ENCODE results near the gene C17orf75.
A peak's percentile ranks its signal among the peaks of the same experiment; 100 is the strongest.
"Not testable (repeated sequence)": the region's sequence is repeated elsewhere in the genome, so short reads cannot be mapped to it uniquely, and the experiment has no call there.

Gene C17orf75, protein sequence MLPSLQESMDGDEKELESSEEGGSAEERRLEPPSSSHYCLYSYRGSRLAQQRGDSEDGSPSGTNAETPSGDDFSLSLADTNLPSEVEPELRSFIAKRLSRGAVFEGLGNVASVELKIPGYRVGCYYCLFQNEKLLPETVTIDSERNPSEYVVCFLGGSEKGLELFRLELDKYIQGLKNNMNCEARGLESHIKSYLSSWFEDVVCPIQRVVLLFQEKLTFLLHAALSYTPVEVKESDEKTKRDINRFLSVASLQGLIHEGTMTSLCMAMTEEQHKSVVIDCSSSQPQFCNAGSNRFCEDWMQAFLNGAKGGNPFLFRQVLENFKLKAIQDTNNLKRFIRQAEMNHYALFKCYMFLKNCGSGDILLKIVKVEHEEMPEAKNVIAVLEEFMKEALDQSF

DNA sequence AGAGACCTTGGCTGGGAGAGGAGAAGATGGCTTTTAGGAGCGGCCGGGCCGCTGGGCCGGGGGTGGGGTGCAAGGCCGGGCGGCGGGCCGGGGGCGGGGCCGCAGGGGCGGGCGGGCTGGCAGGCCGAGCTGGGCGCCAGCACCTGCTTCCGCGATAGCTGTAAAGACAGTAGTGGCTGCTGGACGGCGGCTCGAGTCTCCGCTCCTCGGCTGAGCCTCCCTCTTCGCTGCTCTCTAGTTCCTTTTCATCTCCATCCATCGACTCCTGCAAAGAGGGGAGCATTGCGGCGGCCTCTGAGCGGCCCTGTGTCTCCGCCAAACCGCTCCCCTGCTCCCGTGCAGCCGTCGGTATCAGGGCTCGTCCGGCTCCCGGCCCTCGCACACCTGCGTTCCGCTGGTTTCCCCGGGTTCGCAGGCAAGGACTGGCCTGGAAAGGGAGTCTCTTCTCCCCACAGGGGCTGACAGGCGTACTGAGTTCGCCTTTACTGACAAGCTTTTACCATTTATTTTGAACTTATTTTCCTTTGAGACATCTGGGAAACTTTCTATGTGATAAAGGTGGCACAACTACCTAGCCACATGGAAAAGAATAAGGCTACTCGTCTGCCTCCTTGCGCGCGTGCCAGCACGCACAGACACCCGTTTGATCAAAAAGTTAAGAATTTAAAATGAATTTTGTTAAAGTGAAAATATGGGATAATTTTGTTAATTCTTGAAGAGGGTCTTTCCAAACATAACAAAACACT lies at the start of gene C17orf75:
C17orf75 (minus strand) TSS at position 317 of the 746 bp plus-strand sequence; CDS start at position 283, 34 bp downstream.
- peak; percentile 86 for DNase-seq (ENCODE audit: low spot score)

DNA sequence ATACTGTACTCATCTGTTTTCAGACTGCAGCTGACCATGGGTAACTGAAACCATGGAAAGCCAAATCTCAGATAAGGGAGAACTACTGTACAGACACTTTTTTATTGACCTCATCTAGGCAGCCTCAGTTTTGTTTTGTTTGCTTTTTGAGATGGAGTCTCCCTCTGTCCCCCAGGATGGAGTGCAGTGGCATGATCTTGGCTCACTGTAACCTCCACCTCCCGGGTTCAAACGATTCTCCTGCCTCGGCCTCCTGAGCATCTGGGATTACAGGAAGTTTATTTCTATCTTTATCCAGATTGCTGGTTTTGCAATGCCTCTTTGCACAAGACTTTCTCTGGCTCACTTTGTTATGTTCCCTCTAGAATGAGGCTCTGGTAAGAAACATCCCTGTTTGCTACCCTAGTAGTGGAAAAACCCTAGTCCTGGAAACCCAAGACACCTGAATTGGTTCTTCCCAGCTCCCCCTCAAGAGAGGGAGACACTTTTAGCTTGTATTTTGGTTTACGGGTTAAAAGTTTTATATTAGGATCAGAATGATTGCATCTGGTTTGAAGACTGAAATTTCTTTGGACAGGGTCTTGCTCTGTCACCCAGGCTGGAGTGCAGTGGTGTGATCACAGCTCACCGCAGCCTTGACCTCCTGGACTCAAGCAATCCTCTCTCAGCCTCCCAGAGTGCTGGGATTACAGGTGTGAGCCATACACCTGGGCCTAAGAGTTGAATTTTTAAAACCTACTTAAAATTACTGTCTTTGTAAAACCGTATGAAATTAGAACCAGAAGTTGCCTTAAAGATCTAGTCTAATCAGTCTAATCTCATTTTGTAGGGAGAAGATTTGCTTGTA lies 46.9 kb upstream of the C17orf75 start:
- DNase-seq (ENCODE audit: low spot score) = no peak

DNA sequence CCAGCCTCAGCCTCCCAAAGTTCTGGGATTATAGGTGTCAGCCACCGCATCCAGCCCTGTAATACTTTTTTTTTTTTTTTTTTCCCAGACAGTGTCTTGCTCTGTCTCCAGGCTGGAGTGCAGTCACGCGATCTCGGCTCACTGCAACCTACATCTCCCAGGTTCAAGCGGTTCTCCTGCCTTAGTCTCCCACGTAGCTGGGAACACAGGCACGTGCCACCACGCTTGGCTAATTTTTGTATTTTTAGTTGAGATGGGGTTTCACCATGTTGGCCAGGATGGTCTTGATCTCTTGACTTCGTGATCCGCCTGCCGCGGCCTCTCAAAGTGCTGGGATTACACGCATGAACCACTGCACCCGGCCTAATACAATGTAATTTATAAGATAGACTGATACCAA lies 46.2 kb upstream of the C17orf75 start:
- not testable (repeated sequence) for DNase-seq (ENCODE audit: low spot score)

DNA sequence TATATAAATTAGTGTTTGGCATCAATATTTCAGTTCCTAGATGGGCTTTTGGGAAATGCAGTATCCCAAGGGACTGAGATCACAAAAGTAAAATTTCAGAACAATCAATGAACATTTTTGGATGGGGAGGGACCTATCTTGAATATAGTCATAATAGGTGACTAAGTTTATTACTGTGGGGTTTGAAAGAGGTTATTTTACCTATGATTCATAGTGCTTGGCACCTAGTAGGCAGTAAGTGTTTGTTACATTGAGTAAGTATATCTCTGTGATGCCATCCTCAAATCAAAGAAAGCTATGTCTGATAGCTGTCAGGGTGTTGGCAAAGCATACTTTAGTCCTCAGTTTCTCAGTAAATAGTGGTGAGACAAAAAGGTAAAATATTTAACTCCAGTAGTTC lies 44.9 kb upstream of the C17orf75 start:
- peak; percentile 60 for DNase-seq (ENCODE audit: low spot score)

DNA sequence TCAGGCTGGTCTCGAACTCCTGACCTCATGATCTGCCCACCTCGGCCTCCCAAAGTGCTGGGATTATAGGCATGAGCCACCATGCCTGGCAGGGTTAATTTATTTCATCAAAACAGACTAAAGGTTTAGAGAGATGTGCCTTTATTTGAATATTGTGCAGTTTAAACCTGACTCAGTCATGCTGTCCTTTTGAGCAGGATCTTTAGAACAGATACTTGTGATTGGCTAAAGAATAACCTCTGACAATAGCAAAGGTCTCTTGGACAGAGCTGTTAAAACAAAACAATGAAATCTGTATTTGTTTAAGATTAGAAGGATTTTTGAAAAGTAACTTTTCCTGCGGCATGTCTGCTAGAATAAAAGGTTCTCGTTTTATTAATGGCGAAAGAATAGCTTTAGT lies 44.0 kb upstream of the C17orf75 start:
- DNase-seq (ENCODE audit: low spot score) = no peak

DNA sequence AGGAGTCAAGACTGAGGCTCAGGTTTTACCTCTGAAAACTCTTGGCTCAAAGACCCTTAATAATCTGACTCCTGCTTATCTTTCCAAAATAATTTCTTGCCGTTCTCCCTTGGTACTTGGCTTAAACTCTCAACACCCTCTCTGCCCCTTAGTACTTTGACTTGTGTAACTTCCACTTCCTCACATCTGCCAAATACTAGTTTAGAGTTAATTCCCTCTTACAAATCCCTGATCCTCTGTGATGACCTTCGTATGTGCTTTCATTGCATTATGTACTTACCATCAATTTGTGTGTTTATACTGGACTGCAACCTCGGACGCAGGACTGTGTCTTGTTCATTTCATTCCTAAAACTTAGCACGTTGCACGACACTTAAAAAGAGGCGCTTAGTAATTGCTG lies 43.1 kb upstream of the C17orf75 start:
- no peak for DNase-seq (ENCODE audit: low spot score)

DNA sequence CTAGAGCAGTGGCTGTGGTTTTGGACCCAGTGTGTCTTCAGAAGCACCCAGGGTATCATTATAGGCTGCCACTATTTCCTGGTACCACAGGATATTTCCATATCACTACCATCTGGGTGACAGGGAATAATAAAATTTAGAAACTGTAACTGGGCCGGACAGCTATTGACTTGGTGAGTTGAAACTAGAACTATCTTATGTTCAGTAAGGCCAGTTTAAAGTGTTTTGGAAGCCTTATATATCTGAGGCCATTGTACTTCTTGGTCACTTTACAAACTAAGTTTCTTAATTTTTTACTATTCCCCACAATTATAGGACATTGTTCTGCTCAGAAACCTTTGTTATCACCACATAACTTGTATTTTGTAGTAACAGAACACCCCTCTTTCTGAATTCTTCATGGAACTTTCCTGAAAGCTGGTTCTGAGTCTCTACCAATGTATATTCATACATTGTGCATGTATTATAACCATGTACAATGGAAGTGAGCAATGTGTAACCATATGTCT lies 42.0 kb upstream of the C17orf75 start:
- no peak for DNase-seq (ENCODE audit: low spot score)

DNA sequence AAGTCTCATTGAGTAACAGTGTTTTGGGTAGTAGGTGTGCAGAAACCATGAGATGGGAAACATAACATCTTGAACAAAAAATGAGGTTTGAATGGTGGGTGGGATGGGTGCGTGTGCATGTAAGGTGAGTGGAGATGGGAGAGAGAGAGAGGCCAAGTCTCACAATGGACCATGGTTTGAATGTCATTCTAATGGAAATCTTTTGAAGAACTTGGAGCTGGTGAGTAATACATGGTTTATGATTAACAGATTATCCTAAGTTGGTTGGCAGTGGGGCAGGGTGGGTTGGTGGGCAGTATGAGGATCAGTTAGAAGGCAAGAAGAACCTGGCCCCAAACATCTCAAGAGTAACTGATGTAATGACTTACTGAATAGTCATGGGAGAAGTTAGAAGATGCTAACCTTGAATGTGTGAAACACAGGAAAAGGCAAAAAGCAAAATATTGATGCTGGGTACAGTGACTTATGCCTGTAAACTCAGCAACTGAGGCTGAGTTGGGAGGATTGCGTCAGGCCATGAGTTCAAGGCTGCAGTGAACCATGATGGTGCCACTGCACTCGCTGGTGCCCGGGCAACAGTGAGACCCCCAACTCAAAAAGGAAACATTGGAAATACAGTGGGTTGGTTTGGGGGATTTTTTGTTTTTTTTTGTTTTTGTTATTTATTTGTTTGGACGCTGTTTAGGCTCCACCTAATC lies 40.7 kb upstream of the C17orf75 start:
- DNase-seq (ENCODE audit: low spot score) = peak; percentile 28

DNA sequence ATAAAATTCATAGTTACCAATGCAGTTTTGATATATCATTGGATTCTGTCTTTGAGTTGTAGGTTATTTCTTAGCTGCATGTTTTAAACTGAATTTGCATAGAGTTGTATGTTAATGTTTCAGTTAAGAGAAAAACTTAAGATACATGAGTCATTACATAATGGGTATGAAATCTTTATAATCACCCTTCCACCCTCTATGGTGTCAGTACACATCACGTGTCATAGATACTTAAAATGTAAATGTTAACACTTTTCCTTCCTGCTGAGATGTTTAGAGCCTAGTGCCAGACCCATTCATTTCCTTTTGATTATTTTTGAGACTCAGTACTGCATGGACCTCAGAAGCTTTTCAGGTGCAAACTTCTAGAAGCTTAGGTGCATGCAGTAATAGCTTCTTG lies 28.5 kb upstream of the C17orf75 start:
- DNase-seq (ENCODE audit: low spot score) = no peak

DNA sequence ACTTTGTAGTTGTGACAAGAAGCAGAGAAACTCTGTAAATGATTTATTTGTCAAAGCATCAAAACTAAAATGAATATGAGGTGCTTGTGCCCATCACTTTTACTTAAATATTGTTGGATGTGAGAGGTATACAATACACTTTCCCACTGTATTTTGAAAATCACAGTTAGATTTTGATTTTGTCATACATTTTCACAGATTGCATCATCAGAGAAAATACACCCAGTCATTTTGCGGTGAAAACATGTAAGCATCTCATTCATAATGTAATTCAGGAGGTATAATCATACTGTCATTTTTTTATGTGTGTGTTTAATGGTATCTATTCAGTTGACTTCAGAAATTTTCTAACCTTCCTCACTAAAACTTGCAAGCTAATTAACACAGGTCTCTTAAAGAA lies 19.3 kb upstream of the C17orf75 start:
- no peak for DNase-seq (ENCODE audit: low spot score)

DNA sequence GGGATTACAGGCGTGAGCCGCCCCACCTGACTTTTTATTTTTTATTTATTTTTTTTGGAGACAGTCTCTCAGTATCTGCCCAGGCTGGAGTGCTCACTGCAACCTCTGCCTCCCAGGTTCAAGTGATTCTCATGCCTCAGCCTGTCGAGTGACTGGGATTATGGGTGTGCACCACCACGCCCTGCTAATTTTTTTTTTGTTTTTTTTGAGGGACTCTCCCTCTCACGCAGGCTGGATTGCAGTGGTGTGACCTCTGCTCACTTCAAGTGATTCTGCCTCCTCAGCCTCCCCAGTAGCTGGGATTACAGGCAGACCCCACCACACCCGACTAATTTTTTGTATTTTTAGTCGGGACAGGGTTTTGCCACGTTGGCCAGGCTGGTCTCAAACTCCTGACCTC lies 15.6 kb upstream of the C17orf75 start:
- no peak for DNase-seq (ENCODE audit: low spot score)

DNA sequence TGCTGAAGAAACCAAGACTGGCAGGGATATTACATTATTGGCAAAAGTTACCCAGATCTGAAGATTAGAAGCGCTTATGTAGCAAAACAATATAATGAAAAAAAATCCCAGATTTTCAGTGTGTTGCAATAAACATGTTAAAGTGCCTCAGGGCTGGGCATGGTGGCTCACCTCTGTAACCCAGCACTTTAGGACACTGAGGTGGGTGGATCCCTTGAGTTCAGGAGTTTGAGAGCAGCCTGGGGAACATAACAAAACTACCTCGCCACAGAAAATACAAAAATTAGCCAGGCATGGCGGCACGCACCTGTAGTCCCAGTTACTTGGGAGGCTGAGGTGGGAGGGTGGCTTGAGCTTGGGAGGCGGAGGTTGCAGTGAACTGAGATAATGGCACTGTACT lies 14.8 kb upstream of the C17orf75 start:
- DNase-seq (ENCODE audit: low spot score) = no peak

DNA sequence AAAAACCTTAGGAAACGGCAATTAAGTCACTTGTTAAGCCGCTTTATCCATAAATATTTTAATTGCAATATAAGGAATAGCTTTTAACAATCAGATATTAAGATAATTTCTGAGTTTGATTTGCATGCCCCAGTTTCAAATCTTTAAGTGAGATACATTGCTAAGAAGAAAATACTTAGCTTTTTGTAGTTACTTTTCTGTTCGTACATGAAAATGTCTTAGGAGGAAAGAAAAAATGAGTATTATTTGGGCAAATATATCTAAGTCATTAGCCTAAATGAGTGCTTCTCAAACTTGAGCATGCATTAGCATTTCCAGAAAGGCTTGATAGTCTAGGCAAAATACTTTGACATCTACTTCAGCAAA lies 14.4 kb upstream of the C17orf75 start:
- DNase-seq (ENCODE audit: low spot score) = no peak

DNA sequence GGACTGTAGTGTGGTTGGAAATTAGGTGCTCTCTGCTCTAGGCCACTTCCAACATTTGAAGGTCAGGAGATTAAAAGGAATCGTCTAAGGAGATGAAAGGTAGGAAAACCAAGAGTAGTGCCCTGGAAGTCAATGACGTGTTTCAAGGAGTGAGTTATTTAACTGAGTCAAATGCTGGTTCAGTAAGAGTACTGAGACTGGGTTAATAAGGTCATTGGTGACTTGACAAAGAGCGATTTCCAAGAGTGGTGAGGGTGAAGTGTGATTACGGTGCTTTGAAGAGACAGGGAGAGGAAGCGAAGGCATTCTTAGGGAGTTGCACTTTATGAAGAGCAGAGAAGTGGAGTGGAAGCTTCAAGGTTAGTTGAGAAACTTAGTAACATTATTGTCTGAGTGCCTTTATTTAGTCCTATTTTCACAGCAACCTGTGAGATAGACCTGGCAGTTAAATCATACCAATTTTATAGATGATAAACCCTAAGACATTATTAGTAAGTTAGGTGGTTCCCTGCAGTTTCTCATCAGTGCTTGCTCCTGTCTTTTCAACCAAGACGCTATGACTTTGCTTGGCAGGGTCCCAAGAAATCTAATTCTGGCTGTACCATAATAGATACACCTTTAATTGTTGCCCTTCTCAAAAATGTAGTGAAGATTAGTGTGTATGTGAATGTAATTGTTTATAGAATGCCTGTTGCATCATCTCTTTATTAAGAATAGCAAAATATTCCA lies 13.8 kb upstream of the C17orf75 start:
- DNase-seq (ENCODE audit: low spot score) = peak; percentile 58

DNA sequence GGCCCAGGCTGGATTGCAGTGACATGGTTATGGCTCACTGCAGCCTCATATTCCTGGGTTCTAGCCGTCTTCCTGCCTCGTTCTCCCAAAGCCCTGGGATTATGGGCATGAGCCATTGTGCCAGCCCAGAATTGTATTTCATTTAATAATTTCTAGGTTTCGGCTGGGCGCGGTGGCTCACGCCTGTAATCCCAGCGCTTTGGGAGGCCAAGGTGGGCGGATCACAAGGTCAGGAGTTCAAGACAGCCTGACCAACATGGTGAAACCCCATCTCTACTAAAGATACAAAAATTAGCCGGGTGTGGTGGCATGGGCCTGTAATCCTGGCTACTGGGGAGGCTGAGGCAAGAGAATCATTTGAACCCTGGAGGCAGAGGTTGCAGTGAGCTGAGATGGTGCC lies 10.8 kb upstream of the C17orf75 start:
- DNase-seq (ENCODE audit: low spot score) = not testable (repeated sequence)

DNA sequence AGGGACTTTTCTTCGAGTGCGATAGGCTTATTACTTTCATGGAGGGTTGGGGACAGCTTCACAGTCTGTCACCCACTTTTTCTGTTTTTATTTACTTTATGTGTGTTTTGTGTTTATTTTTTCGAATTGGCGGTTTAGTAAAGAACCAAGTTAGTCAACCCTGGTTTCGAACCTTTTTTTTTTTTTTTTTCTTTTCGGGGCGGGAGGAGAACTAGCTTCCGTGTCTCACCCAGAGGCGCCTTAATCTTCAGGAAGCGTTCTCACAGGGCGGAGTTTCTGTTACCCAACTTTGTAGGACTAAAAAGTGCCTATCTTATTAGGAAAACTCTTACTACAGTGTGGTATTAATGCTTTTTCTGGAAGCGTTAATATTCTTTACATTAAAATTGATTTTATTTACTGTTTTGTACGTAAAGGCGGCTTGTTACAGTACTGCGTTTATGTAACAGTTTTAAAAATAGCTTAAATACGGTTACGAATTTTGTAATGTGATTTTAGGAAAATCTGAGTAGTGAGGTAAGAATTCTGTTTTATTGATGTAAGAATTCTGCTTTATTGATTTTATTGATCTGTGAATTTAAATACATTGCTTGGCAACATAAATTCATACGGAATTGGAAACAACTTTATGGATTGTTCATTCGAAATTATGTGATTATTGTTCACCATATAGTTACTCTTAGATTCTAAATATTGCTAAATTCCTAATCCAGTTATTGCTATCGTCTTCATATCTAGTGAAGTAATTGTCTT lies 8.9 kb upstream of the C17orf75 start:
- DNase-seq (ENCODE audit: low spot score) = peak; percentile 68

DNA sequence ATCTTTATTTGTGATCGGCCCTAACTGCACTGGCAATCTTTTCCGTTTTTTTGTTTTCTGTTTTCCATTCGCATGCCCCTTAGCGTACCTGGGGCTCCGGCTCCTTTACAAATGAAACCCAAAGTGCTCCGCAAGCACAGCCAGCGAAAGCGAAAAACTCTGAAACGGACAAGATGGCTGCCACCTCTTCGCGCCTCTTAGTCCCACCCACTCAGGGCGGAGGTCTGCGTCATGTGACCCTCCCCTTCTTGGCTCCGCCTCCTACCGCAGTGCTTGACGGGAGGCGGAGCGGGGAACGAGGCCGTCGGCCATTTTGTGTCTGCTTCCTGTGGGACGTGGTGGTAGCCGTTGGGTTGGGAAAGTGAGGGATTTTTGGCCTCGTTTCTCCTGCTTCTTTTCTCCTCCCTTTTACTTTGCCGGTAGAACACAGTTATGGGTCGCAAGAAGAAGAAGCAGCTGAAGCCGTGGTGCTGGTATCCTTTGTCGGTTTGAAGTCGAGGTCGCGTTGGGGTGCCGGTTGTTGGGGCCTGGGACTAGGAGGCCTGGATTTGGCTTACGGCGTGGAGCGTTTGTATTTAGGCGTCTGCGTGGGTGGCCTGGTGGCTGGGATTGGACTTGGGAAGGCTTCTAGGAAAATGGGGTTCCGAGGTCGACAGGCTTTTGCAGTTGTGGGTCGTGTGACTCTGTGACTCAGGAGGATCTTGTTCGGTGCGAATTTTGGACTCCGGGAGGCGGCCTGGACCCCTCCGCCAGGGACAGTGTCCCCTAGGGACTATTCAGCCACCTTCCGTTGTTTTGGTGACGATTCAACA lies 8.1 kb upstream of the C17orf75 start, which contains the start of gene ZNF207:
ZNF207 (plus strand) TSS at position 304 of the 812 bp plus-strand sequence; CDS start at position 433, 129 bp downstream.
- DNase-seq (ENCODE audit: low spot score) = peak; percentile 97

DNA sequence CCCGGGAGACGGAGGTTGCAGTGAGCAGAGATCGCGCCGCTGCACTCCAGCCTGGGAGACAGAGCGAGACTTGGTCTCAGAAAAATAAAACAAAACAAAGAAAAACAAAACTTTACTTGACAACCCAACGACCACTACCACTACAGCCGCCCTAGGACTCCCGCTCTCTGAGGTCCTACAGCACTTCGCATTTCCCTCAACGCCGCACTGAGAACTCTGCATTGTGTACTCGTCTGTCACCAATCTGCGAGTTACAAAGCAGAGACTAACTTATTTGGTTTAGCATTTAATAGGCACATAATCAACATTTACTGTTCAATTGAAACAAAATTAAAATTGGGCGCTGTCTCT lies 7.5 kb upstream of the C17orf75 start:
- DNase-seq (ENCODE audit: low spot score) = no peak

DNA sequence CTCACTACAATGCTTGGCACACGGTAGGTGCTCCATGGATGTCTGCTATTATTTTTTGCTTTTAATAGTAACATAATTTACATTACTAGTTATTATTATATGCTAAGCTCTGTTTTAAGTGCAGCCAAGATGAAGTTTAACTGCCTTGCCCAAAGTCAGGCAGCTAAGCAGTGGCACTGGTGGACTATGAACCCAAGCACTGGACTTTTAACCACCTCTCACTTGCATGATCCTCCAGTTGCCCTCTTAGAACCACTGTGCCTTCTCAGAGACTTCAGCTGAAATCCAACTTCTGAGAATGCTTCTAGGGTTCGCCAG lies 6.5 kb upstream of the C17orf75 start:
- no peak for DNase-seq (ENCODE audit: low spot score)

All from kidney tubule cell (primary cell).